ENCODE results near the gene CFAP90.

The CFAP90 gene

DNA sequence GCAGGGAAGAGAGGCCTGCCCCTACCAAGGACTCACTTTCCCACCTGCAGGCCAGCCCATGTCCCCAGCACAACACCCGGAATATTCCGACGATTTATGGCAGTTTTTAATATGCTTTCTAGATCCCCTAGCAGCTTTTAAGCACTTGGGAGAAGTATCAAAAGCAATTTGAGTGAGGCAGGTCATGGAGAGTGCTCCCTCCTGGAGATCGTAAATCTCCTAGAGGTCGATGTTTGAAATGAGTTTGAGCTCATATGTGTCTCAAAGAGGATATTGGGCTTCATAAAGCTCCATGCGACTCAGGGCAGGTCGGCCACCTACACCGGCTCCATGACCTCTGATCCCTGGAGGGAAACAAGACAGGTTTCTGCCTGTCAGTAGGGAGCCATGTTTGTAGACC is 27.3 kb downstream of the CFAP90 start:
- no peak for DNase-seq (ENCODE audit: low read depth)

- DNase-seq (ENCODE audit: low read depth) = no peak
Measured at GRCh38 chr5:7822449-7822848, 28.5 kb downstream of the CFAP90 start.

- DNase-seq (ENCODE audit: low read depth) = no peak
Measured at GRCh38 chr5:7816535-7816901, 34.4 kb downstream of the CFAP90 start.

GRCh38 chr5:7815892-7816534 is 34.9 kb downstream of the CFAP90 start:
- peak; percentile 52 for DNase-seq (ENCODE audit: low read depth)

GRCh38 chr5:7814816-7815215 is 36.1 kb downstream of the CFAP90 start:
- no peak for DNase-seq (ENCODE audit: low read depth)

DNA sequence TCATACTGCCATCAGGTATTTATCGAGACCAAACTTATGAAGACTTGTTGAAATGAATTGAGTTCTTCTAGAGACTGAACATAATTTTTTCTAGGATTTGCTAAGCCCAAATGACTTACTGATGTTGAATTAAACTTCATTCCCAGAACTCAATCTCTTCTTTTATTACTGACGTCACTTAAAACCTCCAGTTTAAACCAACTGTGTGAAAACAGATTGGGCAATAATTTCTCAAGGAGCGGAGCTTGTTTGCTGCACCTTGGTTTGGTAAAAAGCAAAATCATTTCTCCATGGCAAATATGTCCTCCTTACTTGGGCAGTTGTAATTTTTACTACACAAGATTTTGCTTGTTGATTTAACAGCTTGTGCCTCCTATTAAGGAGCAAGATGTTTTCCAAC is 37.4 kb downstream of the CFAP90 start:
- DNase-seq (ENCODE audit: low read depth) = no peak

GRCh38 chr5:7813007-7813406 is 37.9 kb downstream of the CFAP90 start:
- no peak for DNase-seq (ENCODE audit: low read depth)

GRCh38 chr5:7811715-7812114 is 39.2 kb downstream of the CFAP90 start:
- no peak for DNase-seq (ENCODE audit: low read depth)

DNA sequence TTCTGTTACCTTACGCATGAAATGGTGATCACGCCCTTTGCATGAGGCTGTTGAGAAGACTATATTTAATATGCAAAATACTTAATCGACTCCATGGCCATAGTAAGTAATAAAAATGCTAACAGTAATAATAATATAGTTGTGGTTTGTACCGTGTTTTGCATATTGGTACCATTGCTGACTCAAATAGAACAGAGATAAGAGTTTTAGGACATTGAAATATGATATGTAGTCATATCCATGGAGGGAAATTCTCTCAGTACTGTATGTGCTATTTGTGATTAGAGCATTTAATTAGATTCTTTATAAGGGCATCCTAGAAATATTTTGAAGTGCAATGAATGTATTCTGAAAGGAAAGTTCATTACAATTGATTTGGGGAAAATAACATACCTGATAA is 41.9 kb downstream of the CFAP90 start:
- DNase-seq (ENCODE audit: low read depth) = no peak

DNA sequence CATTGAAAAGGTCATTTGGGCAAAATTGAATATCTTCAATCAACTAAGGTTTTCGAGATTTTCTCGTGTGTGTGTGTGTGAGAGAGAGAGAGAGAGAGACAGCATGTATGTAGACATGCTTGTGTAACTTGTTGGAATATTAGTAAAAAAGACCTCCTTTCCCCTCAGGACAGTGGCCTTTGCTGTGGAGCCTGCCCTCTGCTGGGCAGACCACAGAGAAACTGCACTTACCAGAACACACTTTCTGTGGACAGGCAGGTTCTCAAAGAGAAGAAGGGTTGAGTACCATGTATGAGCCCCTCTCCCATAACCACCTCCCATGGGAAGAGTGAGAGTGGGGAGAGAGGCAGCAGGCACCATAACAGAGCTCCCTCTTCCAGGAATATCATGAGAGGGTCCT is 45.6 kb downstream of the CFAP90 start:
- DNase-seq (ENCODE audit: low read depth) = no peak

- DNase-seq (ENCODE audit: low read depth) = no peak
Measured at GRCh38 chr5:7803937-7804336, 47.0 kb downstream of the CFAP90 start.

- DNase-seq (ENCODE audit: low read depth) = no peak
Measured at GRCh38 chr5:7802855-7803254, 48.1 kb downstream of the CFAP90 start.

GRCh38 chr5:7801891-7802614 is 48.9 kb downstream of the CFAP90 start:
- no peak for DNase-seq (ENCODE audit: low read depth)

GRCh38 chr5:7795306-7795705 is 55.6 kb downstream of the CFAP90 start:
- no peak for DNase-seq (ENCODE audit: low read depth)

DNA sequence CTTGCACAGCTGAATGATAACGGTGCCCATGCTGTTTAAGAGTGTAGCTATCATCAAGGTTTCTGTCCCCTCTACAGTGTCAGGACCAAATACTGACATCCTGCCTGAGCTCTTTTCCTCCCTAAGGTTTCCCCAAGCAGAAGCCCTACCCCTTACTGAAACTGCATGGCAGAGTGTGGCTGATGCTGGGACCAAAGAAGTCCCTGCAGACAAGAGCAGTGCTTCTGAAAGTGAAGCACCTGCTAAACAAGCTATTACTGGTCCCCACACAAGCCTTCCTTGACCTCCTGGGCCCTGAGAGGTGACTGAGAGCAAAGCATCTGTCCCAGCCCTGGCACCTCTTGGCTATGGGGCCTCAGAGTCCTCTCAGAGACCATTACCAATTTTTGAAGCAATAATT is 56.1 kb downstream of the CFAP90 start:
- DNase-seq (ENCODE audit: low read depth) = no peak

GRCh38 chr5:7794311-7794710 is 56.6 kb downstream of the CFAP90 start:
- DNase-seq (ENCODE audit: low read depth) = no peak

- no peak for DNase-seq (ENCODE audit: low read depth)
Measured at GRCh38 chr5:7793895-7794294, 57.0 kb downstream of the CFAP90 start.

GRCh38 chr5:7789567-7789966 is 61.4 kb downstream of the CFAP90 start:
- DNase-seq (ENCODE audit: low read depth) = no peak

- no peak for DNase-seq (ENCODE audit: low read depth)
Measured at GRCh38 chr5:7787770-7788169, 63.2 kb downstream of the CFAP90 start.

DNA sequence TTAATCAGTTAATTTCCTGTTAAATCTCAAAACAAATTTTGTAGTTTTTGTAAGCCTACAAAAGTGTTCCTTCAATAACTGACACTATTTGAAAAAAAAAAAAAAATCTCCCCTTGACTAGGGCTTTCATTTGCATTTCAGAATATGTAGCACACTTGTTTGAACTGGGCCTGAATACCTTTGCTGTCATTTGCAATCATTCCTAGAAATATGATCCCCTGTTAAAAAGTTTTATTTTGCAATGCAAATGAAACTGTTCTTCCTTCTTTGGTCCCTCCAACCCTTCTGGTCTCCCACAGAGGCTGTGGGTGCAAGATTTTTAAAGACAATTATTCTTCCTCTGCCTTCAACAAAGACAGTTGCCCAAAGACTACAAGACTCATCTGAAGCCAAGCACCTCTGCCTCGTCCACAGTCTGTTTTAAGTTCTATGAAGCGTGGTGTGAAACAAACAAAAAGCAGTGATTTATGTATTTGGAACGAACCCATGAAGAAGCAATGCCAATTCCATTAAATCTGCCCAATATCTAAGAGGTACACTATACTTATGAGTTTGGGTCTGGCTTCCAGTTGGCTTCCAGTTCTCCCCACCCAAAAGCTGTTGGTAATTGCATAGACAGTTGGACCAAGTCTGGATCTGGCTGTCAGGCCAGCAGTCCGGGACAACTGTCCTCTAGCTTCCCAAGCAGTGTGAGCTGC is 66.1 kb downstream of the CFAP90 start:
- no peak for DNase-seq (ENCODE audit: low read depth)

GRCh38 chr5:7781899-7782298 is 69.0 kb downstream of the CFAP90 start:
- no peak for DNase-seq (ENCODE audit: low read depth)

Measured in EH (cell line).